GM19468 (cell line): Measurements from ENCODE around the gene GLG1.
"Not testable (repeated sequence)": the region's sequence is repeated elsewhere in the genome, so short reads cannot be mapped to it uniquely, and the experiment has no call there.

Experiments used
- ATAC-seq: cut with Tn5 transposase; IDR thresholded peaks from one replicate; pipeline ENCODE4 v1.9.1; 2021; ENCODE audit warnings: mild to moderate bottlenecking, moderate library complexity, moderate number of reproducible peaks; ENCODE audit not compliant: unreplicated experiment; ENCODE audit errors: extremely low read depth

Gene GLG1

DNA sequence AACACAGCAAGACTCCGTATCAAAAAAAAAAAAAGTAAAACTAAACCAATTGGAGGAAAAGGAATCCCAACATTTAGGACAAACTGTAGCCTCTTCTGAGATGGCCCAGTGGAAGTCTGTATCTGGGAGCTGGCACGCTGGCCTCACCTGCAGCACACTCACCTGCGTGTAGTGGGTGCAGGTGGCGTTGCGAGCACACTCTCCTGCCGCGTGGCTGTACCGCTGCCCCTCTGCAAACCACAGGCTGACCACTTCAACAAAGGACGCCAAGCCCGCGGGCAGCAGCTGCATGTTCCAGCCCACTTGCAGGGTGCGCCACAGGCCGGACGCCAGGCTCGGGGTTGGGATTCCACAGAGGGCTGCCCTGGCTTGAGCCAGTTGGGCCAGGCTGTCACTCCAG lies 189.0 kb downstream of the GLG1 start:
- not testable (repeated sequence) for ATAC-seq

- not testable (repeated sequence) for ATAC-seq
These were observed 193.0 kb downstream of the GLG1 start for GRCh38 chr16:74413920-74414319.

GRCh38 chr16:74413485-74413884 lies 193.4 kb downstream of the GLG1 start:
- not testable (repeated sequence) for ATAC-seq

DNA sequence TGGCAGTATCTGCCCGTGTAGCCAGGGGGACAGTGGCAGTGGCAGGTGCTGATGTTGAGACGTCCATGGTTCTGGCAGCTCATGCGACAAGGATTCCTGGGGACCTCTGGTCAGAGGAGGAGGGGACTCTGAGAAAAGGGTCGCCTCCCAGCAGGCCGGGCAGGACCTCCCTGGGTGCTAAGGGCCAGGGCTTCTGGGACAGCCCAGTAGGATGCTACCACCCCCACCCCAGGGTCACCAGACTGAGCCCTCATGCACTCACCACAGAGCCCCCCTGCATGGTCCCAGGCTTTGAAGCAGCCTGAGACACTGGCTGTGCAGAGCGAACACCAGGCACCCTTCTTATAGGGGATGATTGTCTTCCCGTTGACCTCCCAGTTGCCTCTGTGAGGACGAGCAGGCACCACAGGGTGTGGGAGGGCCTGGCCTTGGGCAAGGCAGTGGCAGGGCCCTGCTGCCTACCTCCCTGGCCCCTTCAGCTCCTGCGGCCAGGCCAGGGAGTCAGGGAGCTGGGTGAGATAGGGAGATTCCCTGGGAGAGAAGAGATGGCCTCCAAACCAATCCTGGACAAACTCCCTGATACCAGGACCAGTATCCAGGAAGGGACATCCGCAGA lies 194.0 kb downstream of the GLG1 start:
- ATAC-seq = not testable (repeated sequence)

DNA sequence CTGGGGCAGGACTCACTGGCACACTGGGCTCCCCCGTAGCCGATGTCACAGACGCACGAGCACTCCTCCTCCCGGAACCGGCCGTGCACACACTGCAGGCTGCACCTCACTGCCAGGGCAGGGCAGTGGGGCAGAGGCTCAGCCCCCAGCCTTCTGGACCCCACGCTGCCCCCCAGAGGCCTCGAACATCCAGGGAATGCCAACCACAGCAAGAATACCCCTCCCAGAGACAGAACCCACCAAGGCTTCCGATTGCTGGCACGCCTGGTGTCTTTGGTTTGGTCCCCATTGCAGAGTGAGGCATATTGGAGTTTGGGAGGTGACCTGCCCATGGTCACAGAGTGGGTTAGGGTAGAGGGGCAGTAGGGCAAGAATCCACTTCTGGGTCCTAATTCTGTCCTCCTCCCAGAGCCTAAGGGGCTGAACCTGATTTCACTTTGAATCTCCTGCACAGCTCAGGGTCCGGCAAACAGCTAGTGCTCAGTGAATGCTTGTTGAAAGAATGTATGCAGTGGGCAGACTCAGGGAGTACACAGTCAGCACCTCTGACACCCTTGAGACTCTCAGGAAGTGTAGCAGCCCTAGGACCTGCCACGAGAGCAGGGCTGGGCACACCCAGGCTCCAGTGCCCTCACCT lies 194.7 kb downstream of the GLG1 start:
- not testable (repeated sequence) for ATAC-seq

- not testable (repeated sequence) for ATAC-seq
These were observed 195.9 kb downstream of the GLG1 start for GRCh38 chr16:74410981-74411380.

DNA sequence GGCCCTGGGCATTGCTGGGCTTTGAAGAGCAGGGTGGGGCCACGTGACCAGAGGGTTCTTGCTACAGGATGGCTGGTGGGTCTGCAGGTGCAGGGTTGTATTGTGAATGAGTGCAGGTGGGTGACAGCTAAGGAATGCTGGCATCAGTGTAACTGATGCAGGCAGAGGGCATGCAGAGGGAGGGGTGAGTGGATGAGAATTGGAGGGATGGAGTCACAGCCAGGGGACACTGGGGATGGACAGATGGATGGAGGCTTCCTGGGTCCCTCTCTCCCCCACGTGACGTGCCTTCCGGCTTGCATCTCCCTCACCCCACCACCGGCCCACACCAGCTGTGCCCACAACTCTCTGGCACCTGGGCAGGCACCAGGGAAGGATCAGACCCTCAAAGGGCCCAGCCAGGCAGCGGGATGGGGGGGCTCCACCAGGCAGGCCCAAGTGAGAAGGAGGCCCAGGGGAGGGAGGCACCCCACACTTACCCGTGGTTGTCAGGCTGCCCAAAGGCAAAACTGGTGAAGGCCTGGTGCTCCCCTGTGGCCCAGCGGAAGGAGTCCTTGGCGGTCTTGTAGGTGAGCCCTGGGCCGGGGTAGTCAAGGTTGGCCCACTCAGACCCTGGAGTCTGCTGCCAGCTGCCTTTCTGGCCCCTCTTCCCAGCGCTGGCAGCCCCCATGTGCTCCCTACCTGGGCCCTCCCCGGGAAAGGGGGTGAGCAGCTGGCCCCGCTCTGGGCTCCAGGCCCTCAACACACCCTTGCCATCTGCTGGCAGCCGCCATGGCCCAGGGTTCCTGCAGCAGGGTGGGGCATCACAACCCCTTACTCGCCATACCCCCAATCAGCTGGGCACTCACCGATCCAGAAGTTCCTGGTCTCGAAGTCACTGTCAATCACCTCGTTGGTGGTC lies 196.6 kb downstream of the GLG1 start:
- not testable (repeated sequence) for ATAC-seq

- ATAC-seq = not testable (repeated sequence)
These were observed 197.5 kb downstream of the GLG1 start for GRCh38 chr16:74409185-74409981.

DNA sequence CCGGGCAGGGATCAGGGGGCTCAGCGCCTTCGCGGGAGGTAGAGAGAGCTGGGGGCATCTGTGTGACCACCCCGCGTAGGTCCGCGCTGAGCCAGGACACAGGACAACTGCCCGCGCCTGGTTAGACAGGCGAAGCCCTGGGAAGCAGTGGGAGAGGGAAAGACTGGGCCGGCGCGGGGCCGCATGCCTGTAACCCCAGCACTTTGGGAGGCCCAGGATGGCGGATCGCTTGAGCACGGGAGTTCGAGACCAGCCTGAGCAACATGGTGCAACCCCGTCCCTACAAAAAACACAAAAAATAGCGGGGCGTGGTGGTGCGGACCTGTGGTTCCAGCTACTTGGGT lies 199.6 kb downstream of the GLG1 start:
- ATAC-seq = not testable (repeated sequence)

- ATAC-seq = not testable (repeated sequence)
These were observed 200.1 kb downstream of the GLG1 start for GRCh38 chr16:74406600-74407361.

DNA sequence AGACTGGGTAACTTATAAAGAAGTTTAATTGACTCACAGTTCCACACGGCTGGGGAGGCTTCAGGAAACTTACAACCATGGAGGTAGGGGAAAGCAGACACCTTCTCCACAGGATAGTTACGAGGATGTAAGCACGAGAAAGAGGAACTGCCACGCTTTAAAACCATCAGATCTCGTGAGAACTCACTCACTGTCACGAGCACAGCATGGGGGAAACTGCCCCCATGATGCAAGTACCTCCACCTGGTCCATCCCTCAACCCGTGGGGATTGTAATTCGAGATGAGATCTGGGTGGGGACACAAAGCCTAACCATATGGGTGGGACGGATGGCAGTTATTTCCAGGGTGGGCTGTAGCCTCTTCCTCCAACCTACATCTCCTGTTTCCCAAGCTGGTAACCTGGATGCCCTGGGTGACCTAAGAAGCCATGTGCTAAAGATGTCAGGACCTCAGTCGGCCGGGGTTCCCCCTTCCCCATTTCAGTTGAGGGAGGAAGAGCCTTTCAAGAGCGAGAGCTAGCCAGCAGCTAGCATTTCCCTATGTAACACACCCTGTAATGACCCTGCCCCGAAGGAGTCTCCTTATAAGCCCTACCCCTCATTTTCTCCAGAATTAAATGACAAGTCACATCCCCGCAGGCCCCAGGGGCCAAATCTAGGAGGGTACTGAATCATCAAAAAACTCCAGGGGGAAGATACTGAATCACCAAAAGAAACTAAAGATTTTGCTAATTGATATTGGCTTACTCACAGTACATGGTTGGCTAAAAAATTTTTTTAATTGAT lies 202.6 kb downstream of the GLG1 start:
- ATAC-seq = not testable (repeated sequence)

- ATAC-seq = not testable (repeated sequence)
These were observed 206.7 kb downstream of the GLG1 start for GRCh38 chr16:74400238-74400637.

- not testable (repeated sequence) for ATAC-seq
These were observed 208.6 kb downstream of the GLG1 start for GRCh38 chr16:74398212-74398895.
